Lung (tissue), 12 donors: Measurements from ENCODE around the gene FHOD3. TPM values are rescaled to one million over a fixed set of nuclear protein-coding genes. Genes with fewer than 3 reads are reported as not detected.

Source experiments
- ATAC-seq: fragments of 200-7000 bp; cut with Tn5 transposase; one replicate; pipeline ENCODE4 v1.9.1; 2020; ENCODE audit warnings: moderate number of reproducible peaks; ENCODE audit not compliant: insufficient read depth, low FRiP score
- DNase-seq, 3 donors: peaks; one replicate each; pipeline ENCODE4 v3.0.0-alpha.2; 2013 to 2017
- H3K27ac ChIP-seq, 2 donors: one replicate each; pipeline ENCODE4 v1.5.1; 2013; ENCODE audit warnings: mild to moderate bottlenecking in 2 of 2, moderate library complexity in 2 of 2, control low read depth in 1 of 2, inconsistent platforms in 1 of 2, low read depth in 1 of 2, low read length in 1 of 2
- H3K27me3 ChIP-seq, 3 donors: one replicate each; pipeline ENCODE4 v1.5.1; 2013; ENCODE audit warnings: low read length in 2 of 3; ENCODE audit not compliant: control insufficient read depth in 3 of 3, insufficient read depth in 3 of 3
- H3K36me3 ChIP-seq, 4 donors: one replicate each; pipeline ENCODE4 v1.5.1; 2013; ENCODE audit warnings: low read length in 4 of 4, mild to moderate bottlenecking in 1 of 4, moderate library complexity in 1 of 4; ENCODE audit not compliant: control insufficient read depth in 4 of 4, insufficient read depth in 4 of 4
- H3K4me1 ChIP-seq, 5 donors: one replicate each; pipeline ENCODE4 v1.5.1; 2013; ENCODE audit warnings: low read length in 5 of 5, mild to moderate bottlenecking in 2 of 5, moderate library complexity in 1 of 5; ENCODE audit not compliant: control insufficient read depth in 5 of 5, insufficient read depth in 5 of 5
- H3K4me3 ChIP-seq: one replicate; pipeline ENCODE4 v1.5.1; 2013; ENCODE audit warnings: mild to moderate bottlenecking, control low read depth, moderate library complexity
- H3K9ac ChIP-seq, 2 donors: one replicate each; pipeline ENCODE4 v1.5.1; 2013; ENCODE audit warnings: low read length in 2 of 2, control low read depth in 1 of 2; ENCODE audit not compliant: insufficient read depth in 1 of 2
- H3K9me3 ChIP-seq, 4 donors: one replicate each; pipeline ENCODE4 v1.5.1; 2013; ENCODE audit warnings: low read length in 3 of 4, mild to moderate bottlenecking in 1 of 4, moderate library complexity in 1 of 4; ENCODE audit not compliant: control insufficient read depth in 4 of 4, insufficient read depth in 3 of 4
- WGBS, 2 donors: extraction: QIAGEN DNeasy Blood & Tissue Kit; methylation state at CpG; one replicate each; pipeline ENCODE4 v1.1.7; 2013; 5-methylcytosine and 5-hydroxymethylcytosine counted together
- polyA plus RNA-seq, 2 donors: library from polyadenylated mRNA; stranded (reverse); fragments of 200-250 nt; gene quantifications; one replicate each; pipeline ENCODE4 v1.2.1, GENCODE V29; 2013
- total RNA-seq, 2 donors: library from RNA; depleted of rRNA in 1 of 2; stranded (reverse); fragments of >200 nt in 1 of 2; gene quantifications; one replicate each; pipeline ENCODE4 v1.2.1, GENCODE V29; 2014 to 2021
- TF ChIP-seq, protein P1 (sequence below): IDR thresholded peaks from 2 replicates; pipeline ENCODE4 v1.5.1; 2012; ENCODE audit warnings: mild to moderate bottlenecking; ENCODE audit errors: control extremely low read depth, extremely low read depth
- donor health status: control.
- donor health status: control.
- donor health status: Bipolar disorder and iron deficiency.
- donor health status: healthy.
- donor health status: DM: yes; HTN: yes; CAD: no.

The FHOD3 gene
- total and polyA plus RNA-seq, 4 donors: 1.0 to 7.4 (median 2.9) TPM

DNA sequence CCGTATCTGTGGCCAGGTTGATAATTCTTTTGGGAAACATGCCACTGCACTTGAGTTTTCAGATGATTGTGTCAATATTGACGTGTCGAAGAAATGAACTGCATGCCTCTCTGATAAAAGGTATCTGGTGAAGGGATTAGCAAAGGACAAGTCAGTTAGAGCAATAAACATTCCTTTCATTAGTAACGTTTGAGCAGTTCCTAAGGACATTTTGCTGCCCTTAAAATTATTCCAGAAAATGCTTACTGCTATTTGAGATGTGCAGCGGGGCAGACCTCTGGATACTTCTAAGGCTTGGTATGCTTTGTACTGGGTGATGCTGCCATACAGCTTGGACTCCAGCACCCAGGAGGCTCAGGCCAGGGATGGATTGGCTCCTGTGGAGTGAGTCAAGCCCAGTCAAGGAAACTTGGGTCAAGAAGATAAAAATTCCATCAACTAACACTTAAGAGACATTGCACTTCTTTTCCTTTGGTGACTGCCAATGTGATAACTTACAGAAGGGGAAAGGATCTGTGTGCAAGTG lies 166.7 kb downstream of the FHOD3 start:
- DNase-seq (peak in 1 of 3 donors; percentile 26), ATAC-seq (no peak)
- Histone ChIP-seq H3K27ac (peak overlapping the region in 1 of 2 donors; percentile 58), H3K36me3 (no peaks in the 10 kb centered on the region), H3K4me1 (peaks cover 0 to 9% (median 0%) of the 10 kb centered on the region in 5 donors), H3K4me3 (no peak overlapping the region), H3K9ac (no peak overlapping the region), H3K9me3 (peaks cover 0 to 3% (median 0%) of the 10 kb centered on the region in 4 donors), H3K27me3 (no peaks in the 10 kb centered on the region)
- WGBS, 2 donors: 56 to 70% methylated on average over 5 of the region's 5 CpGs
- TF ChIP-seq, protein P1, sequence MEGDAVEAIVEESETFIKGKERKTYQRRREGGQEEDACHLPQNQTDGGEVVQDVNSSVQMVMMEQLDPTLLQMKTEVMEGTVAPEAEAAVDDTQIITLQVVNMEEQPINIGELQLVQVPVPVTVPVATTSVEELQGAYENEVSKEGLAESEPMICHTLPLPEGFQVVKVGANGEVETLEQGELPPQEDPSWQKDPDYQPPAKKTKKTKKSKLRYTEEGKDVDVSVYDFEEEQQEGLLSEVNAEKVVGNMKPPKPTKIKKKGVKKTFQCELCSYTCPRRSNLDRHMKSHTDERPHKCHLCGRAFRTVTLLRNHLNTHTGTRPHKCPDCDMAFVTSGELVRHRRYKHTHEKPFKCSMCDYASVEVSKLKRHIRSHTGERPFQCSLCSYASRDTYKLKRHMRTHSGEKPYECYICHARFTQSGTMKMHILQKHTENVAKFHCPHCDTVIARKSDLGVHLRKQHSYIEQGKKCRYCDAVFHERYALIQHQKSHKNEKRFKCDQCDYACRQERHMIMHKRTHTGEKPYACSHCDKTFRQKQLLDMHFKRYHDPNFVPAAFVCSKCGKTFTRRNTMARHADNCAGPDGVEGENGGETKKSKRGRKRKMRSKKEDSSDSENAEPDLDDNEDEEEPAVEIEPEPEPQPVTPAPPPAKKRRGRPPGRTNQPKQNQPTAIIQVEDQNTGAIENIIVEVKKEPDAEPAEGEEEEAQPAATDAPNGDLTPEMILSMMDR: no peak

DNA sequence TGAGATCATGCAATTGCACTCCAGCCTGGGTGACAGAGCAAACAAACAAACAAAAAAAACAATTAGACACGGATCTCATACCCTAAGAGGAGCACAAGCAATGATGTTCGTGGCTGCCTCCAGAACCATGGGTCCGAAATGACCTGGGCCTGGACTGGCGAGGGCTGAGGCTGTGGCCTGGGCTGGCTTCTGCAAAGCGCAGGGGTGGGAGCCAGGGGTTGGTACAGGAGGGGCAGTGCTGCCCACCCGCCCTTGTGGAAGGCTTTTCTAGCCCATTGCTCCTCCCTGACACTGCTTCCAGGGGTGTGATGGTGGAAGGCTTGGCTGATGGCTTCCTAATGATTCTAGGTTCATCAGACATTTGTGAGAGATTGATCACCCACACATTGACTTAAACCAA lies 167.8 kb downstream of the FHOD3 start:
- Histone ChIP-seq H3K4me1 (peaks cover 0 to 9% (median 0%) of the 10 kb centered on the region in 5 donors), H3K27me3 (no peaks in the 10 kb centered on the region), H3K4me3 (no peak overlapping the region), H3K27ac (peak overlapping the region in 1 of 2 donors; percentile 58), H3K36me3 (no peaks in the 10 kb centered on the region), H3K9me3 (peaks cover 0 to 3% (median 0%) of the 10 kb centered on the region in 4 donors), H3K9ac (no peak overlapping the region)
- DNase-seq: no peak
- ATAC-seq: no peak
- WGBS, 2 donors: 86 to 91% methylated on average over 6 of the region's 6 CpGs
- TF ChIP-seq, protein P1: no peak

DNA sequence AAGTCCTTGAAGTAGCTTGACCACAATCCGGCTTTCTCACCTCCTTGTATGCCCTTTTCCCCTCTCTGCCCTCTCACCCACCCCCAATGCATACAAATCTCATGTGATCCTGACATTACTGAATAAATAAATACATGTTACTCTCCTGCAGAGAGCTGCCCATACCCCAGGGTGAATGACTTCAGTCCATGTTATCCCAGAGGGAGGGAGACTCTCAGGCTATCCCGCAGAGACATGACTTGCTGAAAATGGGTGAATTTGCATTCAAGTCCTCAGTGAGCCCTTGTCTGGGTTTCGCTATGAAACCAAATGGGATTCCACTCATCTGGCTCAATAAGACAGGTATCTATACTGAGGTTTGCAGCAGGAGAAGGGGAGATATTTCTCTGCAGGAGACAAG lies 168.5 kb downstream of the FHOD3 start:
- WGBS, 2 donors: 67% methylated on average over 3 of the region's 3 CpGs
- Histone ChIP-seq H3K9ac (no peak overlapping the region), H3K4me3 (no peak overlapping the region), H3K4me1 (peaks cover 0 to 9% (median 0%) of the 10 kb centered on the region in 5 donors), H3K36me3 (no peaks in the 10 kb centered on the region), H3K9me3 (peaks cover 0 to 3% (median 0%) of the 10 kb centered on the region in 4 donors), H3K27me3 (no peaks in the 10 kb centered on the region), H3K27ac (peak overlapping the region in 1 of 2 donors; percentile 58)
- DNase-seq: no peak
- ATAC-seq: no peak
- TF ChIP-seq, protein P1: no peak

DNA sequence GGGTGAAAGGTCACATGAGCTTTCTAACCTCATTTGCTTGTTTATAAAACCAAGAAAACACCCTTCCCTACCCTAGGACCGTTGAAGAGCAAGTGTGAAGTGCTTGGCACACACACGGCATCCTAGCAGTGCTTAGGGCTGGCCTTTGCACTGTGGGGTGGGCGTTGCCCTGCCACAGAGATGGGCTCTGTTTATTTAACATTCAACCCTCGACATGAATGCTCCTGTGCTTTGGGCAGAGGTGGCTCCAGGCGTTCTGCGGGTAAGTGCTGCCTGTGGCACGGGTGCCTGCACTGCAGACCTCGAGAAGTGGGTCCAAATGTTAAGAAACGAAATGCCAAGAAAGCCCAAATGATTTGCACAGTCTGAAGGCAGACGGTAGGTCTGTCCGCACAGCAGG lies 170.1 kb downstream of the FHOD3 start:
- Histone ChIP-seq H3K36me3 (no peaks in the 10 kb centered on the region), H3K9me3 (peaks cover 0 to 3% (median 0%) of the 10 kb centered on the region in 4 donors), H3K4me3 (no peak overlapping the region), H3K27me3 (no peaks in the 10 kb centered on the region), H3K9ac (no peak overlapping the region), H3K27ac (peak overlapping the region in 1 of 2 donors; percentile 64), H3K4me1 (peaks cover 0 to 9% (median 0%) of the 10 kb centered on the region in 5 donors)
- TF ChIP-seq, protein P1: no peak
- whole genome bisulfite sequencing, 2 donors: 75 to 84% methylated on average over 11 of the region's 11 CpGs
- DNase-seq (no peak), ATAC-seq (no peak)
